ENCODE results near the gene NDC80. TPM values are rescaled to one million over a fixed set of nuclear protein-coding genes. Genes with fewer than 3 reads are reported as not detected.

The NDC80 gene
- total RNA-seq, 1 donor from 2014 or later: 98.1 TPM

- Histone ChIP-seq H3K4me3 (no peak overlapping the region), H2AFZ (replicated peaks) (no peak overlapping the region), H3K79me2 (ENCODE audit: low read depth) (no peaks in the 10 kb centered on the region), H3K36me3 (peaks cover 25% of the 10 kb centered on the region), H3K9me3 (ENCODE audit: low read depth) (no peaks in the 10 kb centered on the region), H3K9ac (no peak overlapping the region), H3K4me2 (no peak overlapping the region), H3K27ac (no peak overlapping the region), H3K4me1 (no peaks in the 10 kb centered on the region), H3F3A (ENCODE audit: low read depth) (no peaks in the 10 kb centered on the region), H3K27me3 (no peaks in the 10 kb centered on the region), H4K20me1 (ENCODE audit: low read depth) (no peaks in the 10 kb centered on the region)
- no peak for DNase-seq (ENCODE audit: low spot score)
- TF ChIP-seq, protein P1, sequence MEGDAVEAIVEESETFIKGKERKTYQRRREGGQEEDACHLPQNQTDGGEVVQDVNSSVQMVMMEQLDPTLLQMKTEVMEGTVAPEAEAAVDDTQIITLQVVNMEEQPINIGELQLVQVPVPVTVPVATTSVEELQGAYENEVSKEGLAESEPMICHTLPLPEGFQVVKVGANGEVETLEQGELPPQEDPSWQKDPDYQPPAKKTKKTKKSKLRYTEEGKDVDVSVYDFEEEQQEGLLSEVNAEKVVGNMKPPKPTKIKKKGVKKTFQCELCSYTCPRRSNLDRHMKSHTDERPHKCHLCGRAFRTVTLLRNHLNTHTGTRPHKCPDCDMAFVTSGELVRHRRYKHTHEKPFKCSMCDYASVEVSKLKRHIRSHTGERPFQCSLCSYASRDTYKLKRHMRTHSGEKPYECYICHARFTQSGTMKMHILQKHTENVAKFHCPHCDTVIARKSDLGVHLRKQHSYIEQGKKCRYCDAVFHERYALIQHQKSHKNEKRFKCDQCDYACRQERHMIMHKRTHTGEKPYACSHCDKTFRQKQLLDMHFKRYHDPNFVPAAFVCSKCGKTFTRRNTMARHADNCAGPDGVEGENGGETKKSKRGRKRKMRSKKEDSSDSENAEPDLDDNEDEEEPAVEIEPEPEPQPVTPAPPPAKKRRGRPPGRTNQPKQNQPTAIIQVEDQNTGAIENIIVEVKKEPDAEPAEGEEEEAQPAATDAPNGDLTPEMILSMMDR (IDR thresholded peaks at IDR 0.05): no peak
- TF ChIP-seq EZH2 (IDR thresholded peaks at IDR 0.05) (no peak), EZH2phosphoT487 (IDR thresholded peaks at IDR 0.05) (no peak)
- Mint-ChIP-seq H3K36me3 (peaks cover 16% of the 10 kb centered on the region), H3K27ac (no peak overlapping the region), H3K27me3 (ENCODE audit: insufficient read depth, low read depth) (no peaks in the 10 kb centered on the region), H3K4me3 (no peak overlapping the region), H3K9me3 (no peaks in the 10 kb centered on the region), H3K4me1 (no peaks in the 10 kb centered on the region)
These were observed 18.1 kb downstream of the NDC80 start for GRCh38 chr18:2589345-2590068.

DNA sequence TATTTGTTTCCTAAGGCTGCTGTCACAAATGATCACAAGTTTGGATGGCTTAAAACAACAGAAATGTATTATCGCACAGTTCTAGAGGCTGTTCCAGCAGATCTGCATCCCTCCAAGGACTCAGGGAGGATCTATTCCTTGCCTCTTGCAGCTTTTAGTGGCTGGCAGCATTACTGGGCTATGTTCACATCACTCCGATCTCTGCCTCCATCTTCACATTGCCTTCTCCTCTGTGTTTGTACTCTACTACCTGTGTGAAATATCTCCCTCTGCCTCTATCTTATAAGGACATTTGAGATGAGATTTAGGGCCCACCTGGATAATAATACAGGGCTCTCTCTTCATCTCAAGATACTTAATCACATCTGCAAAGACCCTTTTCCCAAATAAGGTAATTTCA lies 18.9 kb downstream of the NDC80 start:
- Histone ChIP-seq H3F3A (ENCODE audit: low read depth) (no peaks in the 10 kb centered on the region), H3K79me2 (ENCODE audit: low read depth) (no peaks in the 10 kb centered on the region), H3K36me3 (peaks cover 22% of the 10 kb centered on the region), H3K9ac (no peak overlapping the region), H2AFZ (replicated peaks) (no peak overlapping the region), H3K27me3 (no peaks in the 10 kb centered on the region), H3K9me3 (ENCODE audit: low read depth) (no peaks in the 10 kb centered on the region), H3K27ac (no peak overlapping the region), H3K4me1 (no peaks in the 10 kb centered on the region), H4K20me1 (ENCODE audit: low read depth) (no peaks in the 10 kb centered on the region), H3K4me2 (no peak overlapping the region), H3K4me3 (no peak overlapping the region)
- TF ChIP-seq EZH2 (IDR thresholded peaks at IDR 0.05) (no peak), EZH2phosphoT487 (IDR thresholded peaks at IDR 0.05) (no peak)
- TF ChIP-seq, protein P1 (IDR thresholded peaks at IDR 0.05): no peak
- Mint-ChIP-seq H3K36me3 (peaks cover 18% of the 10 kb centered on the region), H3K27me3 (ENCODE audit: insufficient read depth, low read depth) (no peaks in the 10 kb centered on the region), H3K9me3 (no peaks in the 10 kb centered on the region), H3K4me1 (no peaks in the 10 kb centered on the region), H3K4me3 (no peak overlapping the region), H3K27ac (no peak overlapping the region)
- DNase-seq (ENCODE audit: low spot score): no peak

DNA sequence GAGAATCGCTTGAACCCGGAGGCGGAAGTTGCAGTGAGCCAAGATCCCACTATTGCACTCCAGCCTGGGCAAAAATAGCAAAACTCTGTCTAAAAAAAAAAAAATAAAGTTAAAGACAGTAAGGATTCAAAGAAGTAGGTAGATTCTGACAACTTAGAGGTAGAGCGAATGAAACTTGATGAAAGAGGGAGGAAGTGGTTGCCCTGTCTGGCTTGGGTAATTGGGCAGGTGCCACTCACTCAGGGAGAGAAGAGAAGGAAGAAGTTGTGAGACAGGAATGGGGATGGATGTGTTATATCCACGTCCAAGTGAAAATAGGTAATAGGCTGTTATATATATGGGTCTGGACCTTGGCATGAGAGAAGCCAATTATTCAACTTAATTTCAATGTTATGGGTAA lies 26.3 kb downstream of the NDC80 start:
- H2AFZ ChIP-seq (replicated peaks): no peak overlapping the region
- H4K20me1 ChIP-seq (ENCODE audit: low read depth): no peaks in the 10 kb centered on the region
- H3K4me1 ChIP-seq: no peaks in the 10 kb centered on the region
- no peaks in the 10 kb centered on the region for H3K27me3 Mint-ChIP-seq (ENCODE audit: insufficient read depth, low read depth)
- H3K36me3 Mint-ChIP-seq: peaks cover 24% of the 10 kb centered on the region
- H3K27ac Mint-ChIP-seq: no peak overlapping the region
- H3K4me1 Mint-ChIP-seq: no peaks in the 10 kb centered on the region
- no peaks in the 10 kb centered on the region for H3K9me3 Mint-ChIP-seq
- TF ChIP-seq EZH2 (IDR thresholded peaks at IDR 0.05): no peak
- TF ChIP-seq EZH2phosphoT487 (IDR thresholded peaks at IDR 0.05): no peak
- TF ChIP-seq, protein P1 (IDR thresholded peaks at IDR 0.05): no peak
- DNase-seq (ENCODE audit: low spot score): no peak
- peaks cover 3% of the 10 kb centered on the region for H3F3A ChIP-seq (ENCODE audit: low read depth)
- H3K9ac ChIP-seq: no peak overlapping the region
- no peak overlapping the region for H3K4me3 ChIP-seq
- H3K9me3 ChIP-seq (ENCODE audit: low read depth): no peaks in the 10 kb centered on the region
- no peak overlapping the region for H3K4me3 Mint-ChIP-seq
- H3K4me2 ChIP-seq: no peak overlapping the region
- peaks cover 49% of the 10 kb centered on the region for H3K36me3 ChIP-seq
- H3K27me3 ChIP-seq: no peaks in the 10 kb centered on the region
- H3K27ac ChIP-seq: no peak overlapping the region
- no peaks in the 10 kb centered on the region for H3K79me2 ChIP-seq (ENCODE audit: low read depth)

All from neural progenitor cell (in vitro differentiated cells).